SK-N-SH (cell line): ENCODE results near the gene ATG7. TPM values are rescaled to one million over a fixed set of nuclear protein-coding genes. Genes with fewer than 3 reads are reported as not detected.

Source experiments
- CTCF ChIA-PET: fragments of 300-600, 350-600 bp; formaldehyde crosslinking; extraction: SDS; loops from one replicate; lab custom pipeline; 2021; lab: Yijun Ruan, JAX
- POLR2A ChIA-PET: fragments of 350-600 bp; sonication (Branson Sonifier 250); formaldehyde crosslinking; extraction: SDS; loops from one replicate; lab custom pipeline; 2020; ENCODE audit warnings: antibody characterized with exemption, inconsistent platforms; lab: Yijun Ruan, JAX
- DNase-seq: peaks from one replicate; pipeline ENCODE4 v3.0.0; 2012
- H2AFZ ChIP-seq: fragments of 200-600 bp; sonication (generic); 2 replicates; pipeline ENCODE4 v1.8.1; 2016; ENCODE audit warnings: antibody characterized with exemption, mild to moderate bottlenecking, low read depth
- H3F3A ChIP-seq: fragments of 200-600 bp; sonication (generic); replicated peaks from 2 replicates; pipeline ENCODE3; 2016; ENCODE audit warnings: antibody characterized with exemption, mild to moderate bottlenecking; ENCODE audit not compliant: insufficient read depth
- H3K27ac ChIP-seq, 2 experiments: fragments of 200-500 bp in 1 of 2; fragments of 200-600 bp in 1 of 2; sonication (Bioruptor generic) in 1 of 2; sonication (generic), shearing (Covaris generic) in 1 of 2; 2 replicates each; pipeline versions ENCODE4 v1.5.1 to v1.6.1; 2014 to 2016; ENCODE audit warnings: low read depth in 2 of 2, inconsistent platforms in 1 of 2, low read length in 1 of 2, mild to moderate bottlenecking in 1 of 2, mixed read lengths in 1 of 2
- H3K27me3 ChIP-seq: fragments of 200-600 bp; sonication (generic), shearing (Covaris generic); 2 replicates; pipeline ENCODE4 v1.6.1; 2016; ENCODE audit warnings: mixed run types; ENCODE audit not compliant: insufficient read depth
- H3K36me3 ChIP-seq, 2 experiments: fragments of 200-500 bp in 1 of 2; fragments of 200-600 bp in 1 of 2; sonication (Bioruptor generic) in 1 of 2; sonication (generic) in 1 of 2; replicated peaks in 1 of 2; 2 replicates each; pipeline versions ENCODE3 to v1.5.1; 2014 to 2016; ENCODE audit warnings: low read length in 1 of 2, mild to moderate bottlenecking in 1 of 2; ENCODE audit not compliant: insufficient read depth in 2 of 2, control insufficient read depth in 1 of 2
- H3K4me1 ChIP-seq, 2 experiments: fragments of 200-500 bp in 1 of 2; fragments of 200-600 bp in 1 of 2; sonication (Bioruptor generic) in 1 of 2; sonication (generic), shearing (Covaris generic) in 1 of 2; 2 replicates each; pipeline versions ENCODE4 v1.5.1 to v1.6.1; 2014 to 2016; ENCODE audit warnings: low read depth in 1 of 2, low read length in 1 of 2, mixed run types in 1 of 2; ENCODE audit not compliant: insufficient read depth in 2 of 2, control insufficient read depth in 1 of 2
- H3K4me2 ChIP-seq: fragments of 200-600 bp; sonication (generic), shearing (Covaris generic); 2 replicates; pipeline ENCODE4 v1.6.1; 2017; ENCODE audit warnings: mixed run types
- H3K4me3 ChIP-seq, 2 experiments: fragments of 200-500 bp in 1 of 2; fragments of 200-600 bp in 1 of 2; sonication (Bioruptor generic) in 1 of 2; sonication (generic), shearing (Covaris generic) in 1 of 2; 2 replicates each; pipeline versions ENCODE4 v1.5.1 to v1.8.1; 2014 to 2016; ENCODE audit warnings: low read depth in 2 of 2, inconsistent platforms in 1 of 2, low read length in 1 of 2, mild to moderate bottlenecking in 1 of 2, mixed read lengths in 1 of 2, moderate library complexity in 1 of 2
- H3K79me2 ChIP-seq: fragments of 200-600 bp; sonication (generic); 2 replicates; pipeline ENCODE4 v1.8.1; 2017; ENCODE audit warnings: mild to moderate bottlenecking; ENCODE audit not compliant: insufficient read depth
- H3K9ac ChIP-seq: fragments of 200-600 bp; sonication (generic); 2 replicates; pipeline ENCODE4 v1.6.1; 2017; ENCODE audit warnings: mixed run types
- H3K9me2 ChIP-seq: fragments of 200-600 bp; sonication (generic); 2 replicates; pipeline ENCODE4 v1.6.1; 2017; ENCODE audit warnings: mixed run types
- H3K9me3 ChIP-seq: fragments of 200-600 bp; sonication (generic); 2 replicates; pipeline ENCODE4 v1.6.1; 2017; ENCODE audit warnings: mixed run types, mild to moderate bottlenecking, moderate library complexity
- H4K20me1 ChIP-seq: fragments of 200-600 bp; sonication (generic); 2 replicates; pipeline ENCODE4 v1.6.1; 2017; ENCODE audit warnings: mild to moderate bottlenecking, mixed run types; ENCODE audit not compliant: insufficient read depth
- EZH2phosphoT487 ChIP-seq: fragments of 200-600 bp; sonication (generic); IDR thresholded peaks from 2 replicates; pipeline ENCODE4 v1.6.1; 2017; ENCODE audit warnings: low read depth, mixed run types, mild to moderate bottlenecking, antibody characterized with exemption, moderate library complexity, borderline replicate concordance
- FOSL2 ChIP-seq: IDR thresholded peaks from 2 replicates; pipeline ENCODE4 v1.4.0; 2012; ENCODE audit warnings: low read depth, mild to moderate bottlenecking, moderate library complexity, borderline replicate concordance
- FOXM1 ChIP-seq: IDR thresholded peaks from 2 replicates; pipeline ENCODE4 v1.4.0; 2012; ENCODE audit warnings: low read depth, mild to moderate bottlenecking
- GATA2 ChIP-seq: sonication (generic); formaldehyde crosslinking; IDR thresholded peaks from 2 replicates; pipeline ENCODE4 v1.5.0; 2020; ENCODE audit warnings: mild to moderate bottlenecking, missing genetic modification reagents
- MEF2A ChIP-seq: IDR thresholded peaks from 2 replicates; pipeline ENCODE4 v1.4.0; 2012; ENCODE audit warnings: low read depth, borderline replicate concordance
- MXI1 ChIP-seq: IDR thresholded peaks from 2 replicates; pipeline ENCODE4 v1.6.1; 2012; ENCODE audit warnings: mild to moderate bottlenecking, low read depth, low read length, improper control_type of control experiment
- POLR2AphosphoS5 ChIP-seq: IDR thresholded peaks from 2 replicates; pipeline ENCODE4 v1.6.1; 2012; ENCODE audit warnings: low read depth, low read length
- RFX5 ChIP-seq: IDR thresholded peaks from 2 replicates; pipeline ENCODE4 v1.6.1; 2012; ENCODE audit warnings: mild to moderate bottlenecking, improper control_type of control experiment, low read length
- SMC3 ChIP-seq: IDR thresholded peaks from 2 replicates; pipeline ENCODE4 v1.6.1; 2012; ENCODE audit warnings: low read depth, low read length, improper control_type of control experiment
- TAF1 ChIP-seq: IDR thresholded peaks from 2 replicates; pipeline ENCODE4 v1.6.1; 2012; ENCODE audit warnings: low read depth, mild to moderate bottlenecking, low read length, moderate library complexity, borderline replicate concordance
- TCF12 ChIP-seq: IDR thresholded peaks from 2 replicates; pipeline ENCODE4 v1.4.0; 2012
- TEAD4 ChIP-seq: IDR thresholded peaks from 2 replicates; pipeline ENCODE4 v1.4.0; 2012; ENCODE audit warnings: mild to moderate bottlenecking, borderline replicate concordance; ENCODE audit not compliant: insufficient read depth
- WGBS: methylation state at CpG from one replicate; pipeline ENCODE4 v1.1.6; 2017; ENCODE audit warnings: low lambda C conversion rate; 5-methylcytosine and 5-hydroxymethylcytosine counted together
- polyA plus RNA-seq, 3 experiments: library from polyadenylated mRNA; depleted of rRNA; stranded (reverse); fragments of >200 nt; gene quantifications; 2 replicates each; pipeline ENCODE4 v1.2.3, GENCODE V29; 2012
- TF ChIP-seq, protein P1 (sequence below): IDR thresholded peaks from 2 replicates; pipeline ENCODE4 v1.4.0; 2012; ENCODE audit warnings: low read depth
- TF ChIP-seq, protein P2 (sequence below): IDR thresholded peaks from 2 replicates; pipeline ENCODE4; 2012
- TF ChIP-seq, protein P3 (sequence below): fragments of 150-350 bp; IDR thresholded peaks from 2 replicates; pipeline ENCODE4 v1.6.1; 2017; ENCODE audit warnings: antibody characterized with exemption, low read length, low read depth, borderline replicate concordance
- TF ChIP-seq, protein P4 (sequence below): fragments of 150-350 bp; IDR thresholded peaks from 2 replicates; pipeline ENCODE4 v1.6.1; 2016; ENCODE audit warnings: mild to moderate bottlenecking, low read depth, low read length

ATG7 gene
- polyA plus RNA-seq, 1 of the 3 experiments (the other 2 are of a cell fraction) = 29.5 TPM

DNA sequence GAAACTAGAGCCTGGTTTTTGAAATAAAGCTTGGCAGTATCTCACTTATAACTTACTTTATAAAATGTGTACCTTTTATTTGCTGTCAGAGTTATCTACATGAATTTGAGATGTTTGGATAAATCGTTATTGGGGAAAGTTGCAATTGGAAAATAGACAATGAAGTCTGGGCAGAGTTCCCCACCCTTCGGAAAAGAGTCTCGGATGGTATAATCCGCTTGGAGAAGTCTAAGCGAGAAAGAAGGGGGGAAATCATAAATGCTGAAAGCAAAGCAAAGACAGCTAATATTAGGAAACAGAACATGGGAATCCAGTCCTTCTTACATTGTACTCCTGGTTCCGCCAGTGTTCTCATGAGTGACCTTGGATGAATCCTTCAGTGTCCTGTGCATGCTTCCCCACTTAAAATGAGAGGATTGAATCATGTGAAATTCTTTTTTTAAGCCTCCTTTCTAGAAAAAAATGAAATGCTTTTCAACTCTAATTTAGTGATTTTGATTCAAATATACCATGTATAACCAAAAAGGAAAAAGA is 162.4 kb downstream of the ATG7 start:
- DNase-seq = no peak
- ChIA-PET POLR2A (no interaction called here), CTCF (no interaction called here)
- Histone ChIP-seq H3K27ac (peak overlapping the region; percentile 74 to 86), H4K20me1 (no peaks in the 10 kb centered on the region), H3K27me3 (no peaks in the 10 kb centered on the region), H2AFZ (no peak overlapping the region), H3K9me2 (no peaks in the 10 kb centered on the region), H3K4me3 (no peak overlapping the region), H3K9ac (no peak overlapping the region), H3F3A (peaks cover 3% of the 10 kb centered on the region), H3K9me3 (no peaks in the 10 kb centered on the region), H3K36me3 (peaks cover 0 to 3% of the 10 kb centered on the region in 2 experiments), H3K79me2 (no peaks in the 10 kb centered on the region), H3K4me2 (peak overlapping the region; percentile 4; the same call in 1 of the 2 replicates), H3K4me1 (peaks cover 8 to 13% of the 10 kb centered on the region in 2 experiments; a peak in 3 of 4 replicates)
- no peak for TF ChIP-seq FOSL2
- no peak for TF ChIP-seq MXI1
- TF ChIP-seq, protein P1, sequence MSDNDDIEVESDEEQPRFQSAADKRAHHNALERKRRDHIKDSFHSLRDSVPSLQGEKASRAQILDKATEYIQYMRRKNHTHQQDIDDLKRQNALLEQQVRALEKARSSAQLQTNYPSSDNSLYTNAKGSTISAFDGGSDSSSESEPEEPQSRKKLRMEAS = no peak
- no peak for TF ChIP-seq GATA2 (CRISPR knock-in tag)
- TF ChIP-seq SMC3 = no peak
- TF ChIP-seq TAF1 = no peak
- TF ChIP-seq, protein P2, sequence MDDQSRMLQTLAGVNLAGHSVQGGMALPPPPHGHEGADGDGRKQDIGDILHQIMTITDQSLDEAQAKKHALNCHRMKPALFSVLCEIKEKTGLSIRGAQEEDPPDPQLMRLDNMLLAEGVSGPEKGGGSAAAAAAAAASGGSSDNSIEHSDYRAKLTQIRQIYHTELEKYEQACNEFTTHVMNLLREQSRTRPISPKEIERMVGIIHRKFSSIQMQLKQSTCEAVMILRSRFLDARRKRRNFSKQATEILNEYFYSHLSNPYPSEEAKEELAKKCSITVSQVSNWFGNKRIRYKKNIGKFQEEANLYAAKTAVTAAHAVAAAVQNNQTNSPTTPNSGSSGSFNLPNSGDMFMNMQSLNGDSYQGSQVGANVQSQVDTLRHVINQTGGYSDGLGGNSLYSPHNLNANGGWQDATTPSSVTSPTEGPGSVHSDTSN = no peak
- no peak for TF ChIP-seq TEAD4
- TF ChIP-seq EZH2phosphoT487 = no peak
- no peak for TF ChIP-seq MEF2A
- no peak for TF ChIP-seq POLR2AphosphoS5
- TF ChIP-seq TCF12 = no peak
- TF ChIP-seq RFX5 = no peak
- TF ChIP-seq, protein P3, sequence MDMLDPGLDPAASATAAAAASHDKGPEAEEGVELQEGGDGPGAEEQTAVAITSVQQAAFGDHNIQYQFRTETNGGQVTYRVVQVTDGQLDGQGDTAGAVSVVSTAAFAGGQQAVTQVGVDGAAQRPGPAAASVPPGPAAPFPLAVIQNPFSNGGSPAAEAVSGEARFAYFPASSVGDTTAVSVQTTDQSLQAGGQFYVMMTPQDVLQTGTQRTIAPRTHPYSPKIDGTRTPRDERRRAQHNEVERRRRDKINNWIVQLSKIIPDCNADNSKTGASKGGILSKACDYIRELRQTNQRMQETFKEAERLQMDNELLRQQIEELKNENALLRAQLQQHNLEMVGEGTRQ = no peak
- no peak for TF ChIP-seq FOXM1
- TF ChIP-seq, protein P4, sequence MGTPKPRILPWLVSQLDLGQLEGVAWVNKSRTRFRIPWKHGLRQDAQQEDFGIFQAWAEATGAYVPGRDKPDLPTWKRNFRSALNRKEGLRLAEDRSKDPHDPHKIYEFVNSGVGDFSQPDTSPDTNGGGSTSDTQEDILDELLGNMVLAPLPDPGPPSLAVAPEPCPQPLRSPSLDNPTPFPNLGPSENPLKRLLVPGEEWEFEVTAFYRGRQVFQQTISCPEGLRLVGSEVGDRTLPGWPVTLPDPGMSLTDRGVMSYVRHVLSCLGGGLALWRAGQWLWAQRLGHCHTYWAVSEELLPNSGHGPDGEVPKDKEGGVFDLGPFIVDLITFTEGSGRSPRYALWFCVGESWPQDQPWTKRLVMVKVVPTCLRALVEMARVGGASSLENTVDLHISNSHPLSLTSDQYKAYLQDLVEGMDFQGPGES = no peak
- 86% methylated on average over 6 of the region's 6 CpGs for WGBS
